Trophoblast cell (in vitro differentiated cells and primary cell): ENCODE data around the gene ZNF518B.
"Not testable (repeated sequence)": the region's sequence is repeated elsewhere in the genome, so short reads cannot be mapped to it uniquely, and the experiment has no call there.

Experiments
- DNase-seq, 2 donors: peaks; one replicate each; pipeline ENCODE4 v3.0.0-alpha.2; 2016
- H2AFZ ChIP-seq: 2 replicates; pipeline ENCODE4 v1.6.1; 2013; ENCODE audit warnings: low read length, moderate library complexity, mild to moderate bottlenecking; ENCODE audit not compliant: insufficient read depth, poor library complexity
- H2AK5ac ChIP-seq: 2 replicates; pipeline ENCODE4 v1.6.1; 2013; ENCODE audit warnings: mild to moderate bottlenecking, low read length
- H2BK120ac ChIP-seq: 2 replicates; pipeline ENCODE4 v1.6.1; 2013; ENCODE audit warnings: low read length, mild to moderate bottlenecking, moderate library complexity; ENCODE audit not compliant: insufficient read depth, poor library complexity
- H2BK12ac ChIP-seq: 2 replicates; pipeline ENCODE4 v1.6.1; 2013; ENCODE audit warnings: mild to moderate bottlenecking, low read length, moderate library complexity
- H2BK5ac ChIP-seq: 2 replicates; pipeline ENCODE4 v1.6.1; 2013; ENCODE audit warnings: low read length, low read depth, moderate library complexity, mild to moderate bottlenecking; ENCODE audit not compliant: poor library complexity
- H3K14ac ChIP-seq: 2 replicates; pipeline ENCODE4 v1.6.1; 2013; ENCODE audit warnings: mild to moderate bottlenecking, low read length
- H3K18ac ChIP-seq: 2 replicates; pipeline ENCODE4 v1.6.1; 2013; ENCODE audit warnings: mild to moderate bottlenecking, low read length
- H3K23ac ChIP-seq: 2 replicates; pipeline ENCODE4 v1.6.1; 2013; ENCODE audit warnings: low read length
- H3K27ac ChIP-seq: 2 replicates; pipeline ENCODE4 v1.5.1; 2013; ENCODE audit warnings: low read depth, mild to moderate bottlenecking, inconsistent platforms, low read length, moderate library complexity
- H3K27me3 ChIP-seq: 2 replicates; pipeline ENCODE4 v1.6.1; 2013; ENCODE audit warnings: inconsistent platforms, mild to moderate bottlenecking, low read length, moderate library complexity; ENCODE audit not compliant: insufficient read depth
- H3K36me3 ChIP-seq, 2 experiments: 1 replicate in 1 of 2; 2 replicates in 1 of 2; pipeline ENCODE4 v1.6.1; 2013; ENCODE audit warnings: low read length in 2 of 2, mild to moderate bottlenecking in 2 of 2, moderate library complexity in 1 of 2; ENCODE audit not compliant: insufficient read depth in 2 of 2, control insufficient read depth in 1 of 2
- H3K4ac ChIP-seq: 2 replicates; pipeline ENCODE4 v1.6.1; 2013; ENCODE audit warnings: low read depth, mild to moderate bottlenecking, low read length, moderate library complexity
- H3K4me1 ChIP-seq, 2 experiments: 1 replicate in 1 of 2; 2 replicates in 1 of 2; pipeline ENCODE4 v1.6.1; 2013; ENCODE audit warnings: low read length in 2 of 2, mild to moderate bottlenecking in 2 of 2, moderate library complexity in 1 of 2; ENCODE audit not compliant: insufficient read depth in 2 of 2, control insufficient read depth in 1 of 2
- H3K4me2 ChIP-seq: 2 replicates; pipeline ENCODE4 v1.6.1; 2013; ENCODE audit warnings: inconsistent platforms, mild to moderate bottlenecking, low read length, moderate library complexity
- H3K4me3 ChIP-seq: 2 replicates; pipeline ENCODE4 v1.5.1; 2013; ENCODE audit warnings: mild to moderate bottlenecking, low read depth, low read length, inconsistent platforms
- H3K79me1 ChIP-seq: one replicate; pipeline ENCODE4 v1.6.1; 2013; ENCODE audit warnings: low read length
- H3K79me2 ChIP-seq: 2 replicates; pipeline ENCODE4 v1.6.1; 2013; ENCODE audit warnings: low read length, mild to moderate bottlenecking; ENCODE audit not compliant: control insufficient read depth, insufficient read depth, poor library complexity
- H3K9ac ChIP-seq: 2 replicates; pipeline ENCODE4 v1.6.1; 2013; ENCODE audit warnings: mild to moderate bottlenecking, low read length
- H3K9me3 ChIP-seq: 2 replicates; pipeline ENCODE4 v1.6.1; 2013; ENCODE audit warnings: low read depth, mild to moderate bottlenecking, control low read depth, inconsistent platforms, low read length; ENCODE audit not compliant: insufficient read depth
- H4K12ac ChIP-seq: 2 replicates; pipeline ENCODE4 v1.6.1; 2013; ENCODE audit warnings: low read depth, mild to moderate bottlenecking, low read length, moderate library complexity
- H4K8ac ChIP-seq: 2 replicates; pipeline ENCODE4 v1.6.1; 2013; ENCODE audit warnings: low read depth, mild to moderate bottlenecking, low read length, moderate library complexity
- H4K91ac ChIP-seq: one replicate; pipeline ENCODE4 v1.6.1; 2013; ENCODE audit warnings: low read depth, mild to moderate bottlenecking, low read length, moderate library complexity
- WGBS: extraction: QIAGEN DNeasy Blood & Tissue Kit; methylation state at CpG from one replicate; pipeline ENCODE4 v1.1.7; 2013; ENCODE audit warnings: missing lambda C conversion rate; ENCODE audit not compliant: insufficient read length, insufficient coverage; ENCODE audit errors: extremely low coverage; 5-methylcytosine and 5-hydroxymethylcytosine counted together

The ZNF518B gene

DNA sequence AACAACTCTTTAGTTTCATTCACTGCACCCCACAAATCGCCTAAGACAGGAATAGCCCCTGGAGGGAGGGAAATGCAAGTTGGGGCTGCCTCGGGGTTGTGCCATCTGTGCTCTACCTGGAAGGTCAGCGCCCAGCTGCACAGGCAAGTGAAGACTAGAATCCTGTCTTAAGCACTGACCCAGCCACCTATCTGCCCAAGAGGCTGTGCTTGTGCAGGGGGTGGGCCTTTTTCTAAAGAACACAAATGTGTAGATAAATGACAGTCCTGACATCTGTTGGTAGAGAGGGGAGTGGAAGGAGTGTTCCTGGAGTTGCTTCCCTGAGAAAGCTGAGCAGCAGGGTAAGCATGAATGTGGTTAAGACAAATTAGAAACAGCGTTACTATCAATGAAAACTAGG is 15.7 kb downstream of the ZNF518B start:
- Histone ChIP-seq H3K14ac (no peak overlapping the region), H3K4ac (no peak overlapping the region), H2BK12ac (no peak overlapping the region), H2AFZ (no peak overlapping the region), H4K8ac (no peak overlapping the region), H3K79me1 (peaks cover 2% of the 10 kb centered on the region), H3K9me3 (peaks cover 2% of the 10 kb centered on the region), H3K9ac (no peak overlapping the region), H3K79me2 (no peaks in the 10 kb centered on the region), H3K18ac (no peak overlapping the region), H4K91ac (no peak overlapping the region), H3K36me3 (peaks cover 7 to 29% of the 10 kb centered on the region in 2 experiments), H3K23ac (no peak overlapping the region), H2BK120ac (no peak overlapping the region), H4K12ac (no peak overlapping the region), H3K27ac (no peak overlapping the region), H3K4me2 (no peak overlapping the region), H3K4me3 (no peak overlapping the region), H3K27me3 (no peaks in the 10 kb centered on the region), H3K4me1 (peaks cover 2 to 7% of the 10 kb centered on the region in 2 experiments), H2AK5ac (no peak overlapping the region), H2BK5ac (no peak overlapping the region)
- no CpG with 5 or more reads among the region's 4 CpGs for WGBS
- DNase-seq: no peak

DNA sequence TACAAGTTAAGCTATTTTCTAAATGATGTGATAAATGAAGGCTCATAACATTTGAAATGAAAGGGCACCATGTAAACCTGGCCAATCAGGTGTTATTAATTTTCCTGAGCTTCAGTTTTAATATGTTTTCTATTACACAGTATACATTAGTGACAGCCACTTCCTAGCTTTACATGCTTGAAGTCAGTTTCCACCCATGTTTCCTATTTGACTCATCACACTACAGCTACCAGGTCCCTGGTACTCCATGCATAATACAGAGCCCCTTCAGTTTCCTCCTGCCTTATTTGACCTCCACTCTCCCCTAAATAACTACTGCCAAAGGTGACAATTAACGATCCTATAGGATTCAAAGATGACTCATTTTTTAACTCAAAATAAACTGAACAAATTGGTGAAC is 18.3 kb downstream of the ZNF518B start:
- H3K23ac ChIP-seq: no peak overlapping the region
- H3K4me2 ChIP-seq: no peak overlapping the region
- H3K27ac ChIP-seq: no peak overlapping the region
- WGBS: no CpG with 5 or more reads among the region's 1 CpG
- H3K36me3 ChIP-seq: peaks cover 0 to 9% of the 10 kb centered on the region in 2 experiments
- H2AK5ac ChIP-seq: no peak overlapping the region
- H2BK120ac ChIP-seq: no peak overlapping the region
- no peak overlapping the region for H3K14ac ChIP-seq
- H3K27me3 ChIP-seq: no peaks in the 10 kb centered on the region
- no peak overlapping the region for H2BK12ac ChIP-seq
- H3K4me1 ChIP-seq: peaks cover 2 to 7% of the 10 kb centered on the region in 2 experiments
- no peak overlapping the region for H2AFZ ChIP-seq
- H3K18ac ChIP-seq: no peak overlapping the region
- no peak overlapping the region for H3K9ac ChIP-seq
- no peak overlapping the region for H3K4ac ChIP-seq
- H3K4me3 ChIP-seq: no peak overlapping the region
- peaks cover 2% of the 10 kb centered on the region for H3K9me3 ChIP-seq
- H3K79me2 ChIP-seq: no peaks in the 10 kb centered on the region
- no peak overlapping the region for H2BK5ac ChIP-seq
- peaks cover 2% of the 10 kb centered on the region for H3K79me1 ChIP-seq
- no peak overlapping the region for H4K91ac ChIP-seq
- no peak overlapping the region for H4K8ac ChIP-seq
- no peak for DNase-seq
- H4K12ac ChIP-seq: no peak overlapping the region

- Histone ChIP-seq H3K4me3 (no peak overlapping the region), H4K91ac (no peak overlapping the region), H2AK5ac (no peak overlapping the region), H2BK12ac (no peak overlapping the region), H3K79me1 (peaks cover 2% of the 10 kb centered on the region), H3K79me2 (no peaks in the 10 kb centered on the region), H3K23ac (no peak overlapping the region), H3K4ac (no peak overlapping the region), H3K27ac (no peak overlapping the region), H2BK120ac (no peak overlapping the region), H4K12ac (no peak overlapping the region), H3K18ac (no peak overlapping the region), H3K36me3 (peaks cover 0 to 3% of the 10 kb centered on the region in 2 experiments), H2AFZ (no peak overlapping the region), H3K4me2 (no peak overlapping the region), H3K4me1 (peaks cover 2 to 7% of the 10 kb centered on the region in 2 experiments), H2BK5ac (no peak overlapping the region), H4K8ac (no peak overlapping the region), H3K9ac (no peak overlapping the region), H3K27me3 (no peaks in the 10 kb centered on the region), H3K9me3 (no peaks in the 10 kb centered on the region), H3K14ac (no peak overlapping the region)
- no CpG with 5 or more reads among the region's 1 CpG for WGBS
- peak in 1 of 2 donors; percentile 52 for DNase-seq
These were observed 19.5 kb downstream of the ZNF518B start for GRCh38 chr4:10437735-10438134.

GRCh38 chr4:10427680-10428079 is 29.5 kb downstream of the ZNF518B start:
- not testable (repeated sequence) for H3K9me3 ChIP-seq, H3K79me2 ChIP-seq, H4K8ac ChIP-seq, H3K79me1 ChIP-seq, H3K4me2 ChIP-seq, H2BK120ac ChIP-seq, H2AK5ac ChIP-seq, H3K27me3 ChIP-seq, H3K18ac ChIP-seq, H3K4ac ChIP-seq, H2BK5ac ChIP-seq, DNase-seq, H3K14ac ChIP-seq, H3K9ac ChIP-seq, H3K27ac ChIP-seq, H3K23ac ChIP-seq, H2AFZ ChIP-seq, H2BK12ac ChIP-seq, H3K4me1 ChIP-seq, H4K12ac ChIP-seq, H4K91ac ChIP-seq, H3K4me3 ChIP-seq, H3K36me3 ChIP-seq
- no CpG with 5 or more reads among the region's 8 CpGs for WGBS
